ENCODE results near the gene EXOC4. TPM values are rescaled to one million over a fixed set of nuclear protein-coding genes. Genes with fewer than 3 reads are reported as not detected.

The EXOC4 gene
- total RNA-seq, 2 donors from 2014 or later = 33.7 to 41.5 TPM

GRCh38 chr7:134031835-134032617 lies 779.1 kb downstream of the EXOC4 start:
- intact Hi-C loops (cut with DNase I) = no loop called here
- ATAC-seq = peak; percentile 94 to 96
- peak; percentile 46 for DNase-seq

- no peak for DNase-seq
- intact Hi-C loops (cut with DNase I) = no loop called here
- ATAC-seq = no peak
Observed at GRCh38 chr7:134034652-134035051, 781.8 kb downstream of the EXOC4 start.

- DNase-seq = no peak
- ATAC-seq = no peak
- intact Hi-C loops (cut with DNase I) = no loop called here
Observed at GRCh38 chr7:134037991-134038390, 785.1 kb downstream of the EXOC4 start.

GRCh38 chr7:134040988-134041387 lies 788.1 kb downstream of the EXOC4 start:
- no peak for ATAC-seq
- intact Hi-C loops (cut with DNase I) = no loop called here
- DNase-seq = no peak

GRCh38 chr7:134041477-134041876 lies 788.6 kb downstream of the EXOC4 start:
- ATAC-seq = no peak
- no peak for DNase-seq
- intact Hi-C loops (cut with DNase I) = no loop called here

- ATAC-seq = peak in 1 of 2 donors; percentile 68
- intact Hi-C loops (cut with DNase I) = no loop called here
Observed at GRCh38 chr7:134042307-134042706, 789.4 kb downstream of the EXOC4 start.

GRCh38 chr7:134044682-134045081 lies 791.8 kb downstream of the EXOC4 start:
- ATAC-seq (peak in 1 of 2 donors; percentile 39), DNase-seq (no peak)
- intact Hi-C loops (cut with DNase I) = no loop called here

More at GRCh38 chr7:134042307-134042706, 789.4 kb downstream of the EXOC4 start:
- no peak for DNase-seq

DNA sequence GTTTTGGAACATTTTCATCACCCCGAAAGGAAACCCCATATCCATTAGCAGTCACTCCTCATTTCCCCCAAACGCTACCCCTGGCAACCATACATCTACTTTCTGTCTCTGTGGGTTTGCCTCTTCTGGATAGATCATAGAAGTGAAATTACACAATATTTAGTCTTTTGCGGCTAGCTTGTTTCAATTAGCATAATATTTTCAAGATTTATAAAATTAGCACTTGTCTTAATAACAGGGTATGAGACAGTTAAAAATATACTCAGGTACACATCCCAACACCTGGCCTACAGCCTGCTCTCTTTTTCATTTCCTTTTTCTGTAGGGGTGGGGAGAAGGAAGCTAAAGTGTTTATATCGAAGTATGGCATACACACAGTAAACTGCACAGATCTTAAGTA lies 792.8 kb downstream of the EXOC4 start:
- DNase-seq (no peak), ATAC-seq (no peak)

DNA sequence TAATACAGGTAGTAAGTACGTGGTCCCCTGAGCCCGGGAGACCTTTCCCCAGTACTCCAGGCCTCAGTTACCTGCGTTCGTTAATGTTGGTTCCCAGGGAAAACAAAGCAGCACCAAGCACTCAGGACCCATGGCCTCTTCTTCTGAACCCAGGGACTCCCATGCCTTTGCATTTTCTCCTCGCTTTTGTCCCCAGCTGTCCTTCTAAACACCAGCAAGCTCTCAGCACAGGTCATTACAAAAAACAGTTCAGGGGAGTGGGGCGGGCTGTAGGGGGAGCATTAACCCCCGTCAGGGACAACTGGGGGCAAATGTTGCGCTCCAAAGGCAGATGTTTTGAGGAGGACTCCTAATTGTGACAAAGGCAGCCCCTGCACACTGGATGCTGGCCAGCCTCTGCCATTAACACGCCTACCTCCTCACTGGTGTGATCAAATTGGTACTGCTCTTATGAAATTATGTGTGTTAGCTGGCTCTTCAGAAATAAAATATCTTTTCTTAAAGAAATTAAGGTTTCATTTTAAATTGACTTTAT lies 793.8 kb downstream of the EXOC4 start:
- intact Hi-C loops (cut with DNase I) = no loop called here
- DNase-seq = no peak
- ATAC-seq = no peak

More for the DNA sequence above, 792.8 kb downstream of the EXOC4 start:
- intact Hi-C loops (cut with DNase I) = no loop called here

DNA sequence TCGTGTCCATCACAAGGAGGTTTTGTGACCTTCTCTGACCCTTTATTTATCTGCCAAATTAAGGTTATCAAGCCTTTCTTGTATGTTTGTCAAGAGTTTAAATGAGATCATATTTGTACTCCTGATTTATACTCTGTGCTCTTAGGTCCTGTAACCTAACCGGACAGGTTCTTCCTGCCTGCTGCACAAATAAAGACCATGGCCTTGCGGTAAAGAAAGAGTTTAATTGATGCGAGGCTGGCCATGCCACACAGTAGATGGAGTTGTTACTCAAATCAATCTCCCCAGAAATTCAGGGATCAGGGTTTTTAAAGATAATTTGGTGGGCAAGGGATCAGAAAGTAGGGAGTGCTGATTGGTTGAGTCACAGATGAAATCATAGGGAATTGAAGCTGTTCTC lies 794.8 kb downstream of the EXOC4 start:
- intact Hi-C loops (cut with DNase I) = no loop called here
- DNase-seq (no peak), ATAC-seq (no peak)

GRCh38 chr7:134048166-134048565 lies 795.3 kb downstream of the EXOC4 start:
- DNase-seq (no peak), ATAC-seq (no peak)
- intact Hi-C loops (cut with DNase I) = no loop called here

DNA sequence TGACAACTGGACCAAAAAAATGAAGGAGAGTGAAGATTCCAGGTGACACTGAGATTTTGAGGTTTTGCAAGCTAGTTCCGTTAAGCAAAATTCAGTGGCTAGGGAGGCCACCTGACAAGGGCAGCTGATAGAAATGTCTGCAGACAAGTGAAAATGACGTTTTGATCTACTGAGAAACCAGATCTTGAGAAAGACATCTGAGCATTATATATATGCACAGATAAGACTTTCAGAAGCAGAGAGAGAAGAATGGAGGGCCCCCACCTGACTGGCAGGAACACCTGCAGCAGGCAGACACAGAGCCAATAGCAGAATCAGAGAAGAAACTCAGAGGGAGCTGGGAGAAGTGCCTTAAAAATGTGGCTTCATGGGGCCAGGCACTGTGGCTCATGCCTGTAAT lies 798.1 kb downstream of the EXOC4 start:
- intact Hi-C loops (cut with DNase I) = no loop called here
- no peak for ATAC-seq
- no peak for DNase-seq

GRCh38 chr7:134056816-134057215 lies 803.9 kb downstream of the EXOC4 start:
- DNase-seq (no peak), ATAC-seq (no peak)
- intact Hi-C loops (cut with DNase I) = no loop called here

DNA sequence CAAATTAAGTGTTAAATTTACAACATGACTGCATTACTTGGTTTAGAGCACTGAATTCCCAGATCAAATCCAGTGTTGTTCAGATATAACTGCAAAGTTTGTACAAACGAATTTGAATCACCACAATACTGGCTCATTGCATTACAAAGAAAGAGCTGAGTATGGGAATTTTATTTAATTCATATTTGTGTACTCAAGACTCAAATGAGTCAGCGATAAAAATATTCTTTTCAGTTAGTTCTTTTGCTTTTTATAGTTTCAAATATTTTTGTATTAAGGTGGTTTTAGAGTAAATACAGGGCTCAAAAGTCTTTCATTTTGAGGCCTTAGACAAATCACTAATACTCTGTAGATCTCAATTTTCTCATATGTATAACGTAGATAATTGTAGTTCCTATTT lies 805.6 kb downstream of the EXOC4 start:
- DNase-seq (no peak), ATAC-seq (no peak)
- intact Hi-C loops (cut with DNase I) = no loop called here

- intact Hi-C loops (cut with DNase I) = no loop called here
- no peak for ATAC-seq
- no peak for DNase-seq
Observed at GRCh38 chr7:134058980-134059379, 806.1 kb downstream of the EXOC4 start.

GRCh38 chr7:134059921-134060320 lies 807.0 kb downstream of the EXOC4 start:
- intact Hi-C loops (cut with DNase I) = no loop called here
- DNase-seq = no peak
- ATAC-seq = no peak

DNA sequence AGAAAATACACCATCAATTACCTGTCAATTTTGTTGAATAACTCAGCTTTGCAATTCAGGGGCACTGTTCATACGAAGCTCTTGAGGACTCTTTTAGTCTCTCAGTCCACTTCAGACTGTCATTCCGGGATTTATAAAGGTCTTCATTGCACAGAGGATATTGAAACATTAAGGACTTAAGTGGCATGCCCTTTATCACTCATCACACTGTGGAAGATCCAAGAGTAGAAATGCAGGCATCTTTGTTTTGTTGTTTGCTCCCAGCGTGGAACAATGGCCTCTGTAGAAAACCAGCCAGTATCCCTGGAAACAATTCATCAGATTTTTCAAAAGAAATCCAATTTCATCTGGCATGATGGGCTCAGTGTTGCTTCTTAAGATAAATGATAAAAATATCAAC lies 808.0 kb downstream of the EXOC4 start:
- intact Hi-C loops (cut with DNase I) = no loop called here
- no peak for DNase-seq
- no peak for ATAC-seq

DNA sequence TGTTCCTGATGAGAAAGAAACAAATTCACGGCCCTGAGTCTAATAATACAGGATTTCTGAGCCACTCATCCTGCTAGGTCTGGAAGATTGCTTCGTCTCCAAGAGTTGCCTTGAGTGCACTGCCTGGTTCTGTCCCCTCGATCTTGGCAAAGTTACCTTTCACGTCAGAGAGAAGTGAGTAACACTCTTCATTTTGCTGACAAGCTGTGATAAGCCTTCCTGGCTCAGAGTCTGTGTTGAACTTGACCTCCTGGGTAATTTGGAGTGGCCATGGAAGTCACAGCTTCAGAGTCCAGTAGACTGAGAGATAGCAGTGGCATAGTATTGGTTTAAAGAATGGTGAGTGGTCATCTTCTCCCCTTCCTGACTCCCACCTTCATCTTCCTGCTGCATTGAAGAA lies 809.6 kb downstream of the EXOC4 start:
- ATAC-seq (peak; percentile 92 to 95), DNase-seq (no peak)
- intact Hi-C loops (cut with DNase I) = no loop called here

GRCh38 chr7:134065415-134065814 lies 812.5 kb downstream of the EXOC4 start:
- intact Hi-C loops (cut with DNase I) = no loop called here
- DNase-seq (no peak), ATAC-seq (no peak)

GRCh38 chr7:134067164-134067563 lies 814.3 kb downstream of the EXOC4 start:
- DNase-seq = no peak
- ATAC-seq = no peak
- intact Hi-C loops (cut with DNase I) = no loop called here

DNA sequence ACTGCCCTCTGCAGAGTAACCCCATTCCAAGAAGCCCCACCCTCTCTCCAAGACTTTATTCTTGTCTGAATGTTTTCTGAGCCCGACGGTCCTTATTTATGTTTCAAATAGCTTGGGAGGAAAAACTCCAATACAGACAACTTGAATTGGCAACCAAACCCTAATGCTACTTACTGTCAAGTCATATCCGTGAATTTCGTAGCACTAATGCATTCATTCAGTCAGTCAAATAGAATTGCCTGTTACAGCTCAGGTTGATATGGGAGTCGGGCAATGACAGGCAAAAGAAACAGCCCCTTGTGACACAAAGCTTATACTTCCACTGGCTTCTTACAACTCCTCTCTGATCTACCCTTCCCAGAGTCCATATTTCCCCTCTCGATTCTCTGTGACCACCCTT lies 815.8 kb downstream of the EXOC4 start:
- ATAC-seq (no peak), DNase-seq (no peak)
- intact Hi-C loops (cut with DNase I) = no loop called here
